ENCODE results near the gene CABLES1. TPM values are rescaled to one million over a fixed set of nuclear protein-coding genes. Genes with fewer than 3 reads are reported as not detected.

Gene CABLES1
- total RNA-seq, 8 experiments from 2014 or later = 0.56 to 4.6 (median 2.4) TPM

GRCh38 chr18:23213200-23213599, 77.9 kb downstream of the CABLES1 start:
- in situ Hi-C loops (cut with MboI; ENCODE audit: low pct_unique_long_range_greater_than_20kb in 2 of 9, low sequenced_read_pairs in 9 of 9, unreplicated experiment in 9 of 9) = no loop called here
- ATAC-seq (replicated peaks in 6 of 8) = no peak
- no peak overlapping the region for H3K27ac ChIP-seq

GRCh38 chr18:23217781-23218180, 82.5 kb downstream of the CABLES1 start:
- ATAC-seq (replicated peaks in 6 of 8) = no peak
- H3K4me1 ChIP-seq (replicated peaks in 1 of 2) = no peaks in the 10 kb centered on the region
- 83 to 100% (median 93%) methylated on average over 1 to 9 of the region's 11 CpGs; no CpG with 5 or more reads in 3 of the 10 experiments for WGBS, 10 experiments
- in situ Hi-C loops (cut with MboI; ENCODE audit: low pct_unique_long_range_greater_than_20kb in 2 of 9, low sequenced_read_pairs in 9 of 9, unreplicated experiment in 9 of 9) = no loop called here
- no peak overlapping the region for H3K27ac ChIP-seq
- H3K4me3 ChIP-seq = no peak overlapping the region

More at GRCh38 chr18:23213200-23213599, 77.9 kb downstream of the CABLES1 start:
- no peak overlapping the region for H3K4me3 ChIP-seq
- no peaks in the 10 kb centered on the region for H3K4me1 ChIP-seq (replicated peaks in 1 of 2)

GRCh38 chr18:23220355-23220754, 85.1 kb downstream of the CABLES1 start:
- Histone ChIP-seq H3K4me1 (replicated peaks in 1 of 2) (no peaks in the 10 kb centered on the region), H3K4me3 (no peak overlapping the region), H3K27ac (no peak overlapping the region)
- in situ Hi-C loops (cut with MboI; ENCODE audit: low pct_unique_long_range_greater_than_20kb in 2 of 9, low sequenced_read_pairs in 9 of 9, unreplicated experiment in 9 of 9) = no loop called here
- 42 to 67% methylated on average over 1 to 2 of the region's 8 CpGs; no CpG with 5 or more reads in 8 of the 10 experiments for WGBS, 10 experiments
- ATAC-seq (replicated peaks in 6 of 8) = peak in 3 of 8 experiments; percentile 18 to 64 (median 42)

GRCh38 chr18:23223641-23224040, 88.4 kb downstream of the CABLES1 start:
- no peaks in the 10 kb centered on the region for H3K4me1 ChIP-seq (replicated peaks in 1 of 2)
- H3K27ac ChIP-seq = no peak overlapping the region
- WGBS, 10 experiments = 36 to 100% (median 70%) methylated on average over 1 to 2 of the region's 4 CpGs; no CpG with 5 or more reads in 2 of the 10 experiments
- H3K4me3 ChIP-seq = no peak overlapping the region
- in situ Hi-C loops (cut with MboI; ENCODE audit: low pct_unique_long_range_greater_than_20kb in 2 of 9, low sequenced_read_pairs in 9 of 9, unreplicated experiment in 9 of 9) = no loop called here
- no peak for ATAC-seq (replicated peaks in 6 of 8)

GRCh38 chr18:23225503-23225902, 90.2 kb downstream of the CABLES1 start:
- ATAC-seq (replicated peaks in 6 of 8) = peak in 2 of 8 experiments; percentile 52 to 74
- H3K27ac ChIP-seq = no peak overlapping the region

GRCh38 chr18:23226391-23226790, 91.1 kb downstream of the CABLES1 start:
- Histone ChIP-seq H3K27ac (no peak overlapping the region), H3K4me3 (no peak overlapping the region), H3K4me1 (replicated peaks in 1 of 2) (no peaks in the 10 kb centered on the region)
- ATAC-seq (replicated peaks in 6 of 8) = no peak
- 25 to 100% (median 79%) methylated on average over 1 to 3 of the region's 3 CpGs; no CpG with 5 or more reads in 3 of the 10 experiments for WGBS, 10 experiments
- in situ Hi-C loops (cut with MboI; ENCODE audit: low pct_unique_long_range_greater_than_20kb in 2 of 9, low sequenced_read_pairs in 9 of 9, unreplicated experiment in 9 of 9) = no loop called here

More at GRCh38 chr18:23225503-23225902, 90.2 kb downstream of the CABLES1 start:
- WGBS, 10 experiments = 0 to 100% (median 52%) methylated on average over 1 to 2 of the region's 2 CpGs; no CpG with 5 or more reads in 2 of the 10 experiments
- Histone ChIP-seq H3K4me3 (no peak overlapping the region), H3K4me1 (replicated peaks in 1 of 2) (no peaks in the 10 kb centered on the region)
- in situ Hi-C loops (cut with MboI; ENCODE audit: low pct_unique_long_range_greater_than_20kb in 2 of 9, low sequenced_read_pairs in 9 of 9, unreplicated experiment in 9 of 9) = no loop called here

GRCh38 chr18:23226930-23227725, 91.8 kb downstream of the CABLES1 start:
- ATAC-seq (replicated peaks in 6 of 8) = peak in 7 of 8 experiments; percentile 5 to 95 (median 61)
- 8 to 88% (median 84%) methylated on average over 2 to 9 of the region's 11 CpGs; no CpG with 5 or more reads in 1 of the 10 experiments for WGBS, 10 experiments
- no peaks in the 10 kb centered on the region for H3K4me1 ChIP-seq (replicated peaks in 1 of 2)
- in situ Hi-C loops (cut with MboI; ENCODE audit: low pct_unique_long_range_greater_than_20kb in 2 of 9, low sequenced_read_pairs in 9 of 9, unreplicated experiment in 9 of 9) = no loop called here
- no peak overlapping the region for H3K4me3 ChIP-seq
- H3K27ac ChIP-seq = no peak overlapping the region

- in situ Hi-C loops (cut with MboI; ENCODE audit: low pct_unique_long_range_greater_than_20kb in 2 of 9, low sequenced_read_pairs in 9 of 9, unreplicated experiment in 9 of 9) = no loop called here
- WGBS, 10 experiments = 67 to 100% (median 79%) methylated on average over 1 to 2 of the region's 2 CpGs; no CpG with 5 or more reads in 4 of the 10 experiments
- Histone ChIP-seq H3K27ac (no peak overlapping the region), H3K4me3 (no peak overlapping the region), H3K4me1 (replicated peaks in 1 of 2) (no peaks in the 10 kb centered on the region)
- ATAC-seq (replicated peaks in 6 of 8) = no peak
These were observed 92.4 kb downstream of the CABLES1 start for GRCh38 chr18:23227726-23228070.

- WGBS, 10 experiments = 6 to 83% (median 52%) methylated on average over 1 to 5 of the region's 7 CpGs; no CpG with 5 or more reads in 1 of the 10 experiments
These were observed 93.1 kb downstream of the CABLES1 start for GRCh38 chr18:23228102-23229061.

GRCh38 chr18:23229472-23229871, 94.2 kb downstream of the CABLES1 start:
- no peaks in the 10 kb centered on the region for H3K4me1 ChIP-seq (replicated peaks in 1 of 2)
- H3K27ac ChIP-seq = no peak overlapping the region
- in situ Hi-C loops (cut with MboI; ENCODE audit: low pct_unique_long_range_greater_than_20kb in 2 of 9, low sequenced_read_pairs in 9 of 9, unreplicated experiment in 9 of 9) = no loop called here
- WGBS, 10 experiments = 0 to 100% (median 74%) methylated on average over 1 to 3 of the region's 3 CpGs; no CpG with 5 or more reads in 1 of the 10 experiments
- H3K4me3 ChIP-seq = no peak overlapping the region
- ATAC-seq (replicated peaks in 6 of 8) = no peak

More at GRCh38 chr18:23228102-23229061, 93.1 kb downstream of the CABLES1 start:
- peak in 1 of 8 experiments; percentile 28 for ATAC-seq (replicated peaks in 6 of 8)
- Histone ChIP-seq H3K4me3 (no peak overlapping the region), H3K4me1 (replicated peaks in 1 of 2) (no peaks in the 10 kb centered on the region), H3K27ac (no peak overlapping the region)
- in situ Hi-C loops (cut with MboI; ENCODE audit: low pct_unique_long_range_greater_than_20kb in 2 of 9, low sequenced_read_pairs in 9 of 9, unreplicated experiment in 9 of 9) = no loop called here

- peak in 3 of 8 experiments; percentile 35 to 50 (median 37) for ATAC-seq (replicated peaks in 6 of 8)
- H3K4me1 ChIP-seq (replicated peaks in 1 of 2) = no peaks in the 10 kb centered on the region
- in situ Hi-C loops (cut with MboI; ENCODE audit: low pct_unique_long_range_greater_than_20kb in 2 of 9, low sequenced_read_pairs in 9 of 9, unreplicated experiment in 9 of 9) = no loop called here
- H3K27ac ChIP-seq = no peak overlapping the region
- 10 to 100% (median 48%) methylated on average over 1 to 4 of the region's 4 CpGs; no CpG with 5 or more reads in 4 of the 10 experiments for whole genome bisulfite sequencing, 10 experiments
- no peak overlapping the region for H3K4me3 ChIP-seq
These were observed 95.4 kb downstream of the CABLES1 start for GRCh38 chr18:23230686-23231085.

GRCh38 chr18:23231340-23232021, 96.2 kb downstream of the CABLES1 start:
- Histone ChIP-seq H3K4me3 (no peak overlapping the region), H3K27ac (no peak overlapping the region), H3K4me1 (replicated peaks in 1 of 2) (no peaks in the 10 kb centered on the region)
- WGBS, 10 experiments = 6 to 99% (median 78%) methylated on average over 1 to 18 of the region's 20 CpGs
- ATAC-seq (replicated peaks in 6 of 8) = peak in 2 of 8 experiments; percentile 79 to 86
- in situ Hi-C loops (cut with MboI; ENCODE audit: low pct_unique_long_range_greater_than_20kb in 2 of 9, low sequenced_read_pairs in 9 of 9, unreplicated experiment in 9 of 9) = no loop called here

All from motor neuron (in vitro differentiated cells).